Endodermal cell (in vitro differentiated cells): Measurements from ENCODE around the gene HSPG2. TPM values are rescaled to one million over a fixed set of nuclear protein-coding genes. Genes with fewer than 3 reads are reported as not detected.

Experiments used
- DNase-seq: peaks from one replicate; pipeline ENCODE4 v3.0.0-alpha.2; 2017
- H3K27ac ChIP-seq: 2 replicates; pipeline ENCODE4 v1.5.1; 2013; ENCODE audit warnings: mild to moderate bottlenecking, low read depth, low read length, moderate library complexity
- H3K27me3 ChIP-seq: 2 replicates; pipeline ENCODE4 v1.6.1; 2013; ENCODE audit warnings: mild to moderate bottlenecking, low read length, moderate library complexity; ENCODE audit not compliant: insufficient read depth, control insufficient read depth, poor library complexity, severe bottlenecking
- H3K36me3 ChIP-seq: 2 replicates; pipeline ENCODE4 v1.7.0; 2013; ENCODE audit warnings: mild to moderate bottlenecking, low read length, moderate library complexity; ENCODE audit not compliant: control insufficient read depth, insufficient read depth
- H3K4me1 ChIP-seq: one replicate; pipeline ENCODE4 v1.7.0; 2013; ENCODE audit warnings: low read length; ENCODE audit not compliant: control insufficient read depth, insufficient read depth
- H3K4me3 ChIP-seq: 2 replicates; pipeline ENCODE4 v1.5.1; 2013; ENCODE audit warnings: mild to moderate bottlenecking, low read length, moderate library complexity
- H3K9ac ChIP-seq: 2 replicates; pipeline ENCODE4 v1.6.1; 2013; ENCODE audit warnings: mild to moderate bottlenecking, low read length, moderate library complexity; ENCODE audit not compliant: poor library complexity, severe bottlenecking; ENCODE audit errors: extremely low read depth
- H3K9me3 ChIP-seq: 2 replicates; pipeline ENCODE4 v1.6.1; 2013; ENCODE audit warnings: mild to moderate bottlenecking, low read length, moderate library complexity; ENCODE audit not compliant: control insufficient read depth
- H3K27ac Mint-ChIP-seq: 2 replicates; pipeline ENCODE4 v1.8.0; 2020; ENCODE audit warnings: mixed read lengths
- H3K27me3 Mint-ChIP-seq: 2 replicates; pipeline ENCODE4 v1.8.0; 2021; ENCODE audit warnings: mild to moderate bottlenecking, mixed read lengths; ENCODE audit not compliant: insufficient read depth
- H3K36me3 Mint-ChIP-seq: 2 replicates; pipeline ENCODE4 v1.8.0; 2020; ENCODE audit warnings: low read depth, mixed read lengths
- H3K4me1 Mint-ChIP-seq: 2 replicates; pipeline ENCODE4 v1.8.0; 2020; ENCODE audit warnings: mixed read lengths
- H3K4me3 Mint-ChIP-seq: 2 replicates; pipeline ENCODE4 v1.8.0; 2020; ENCODE audit warnings: mild to moderate bottlenecking, moderate library complexity, mixed read lengths
- H3K9me3 Mint-ChIP-seq: 2 replicates; pipeline ENCODE4 v1.8.0; 2020; ENCODE audit warnings: mild to moderate bottlenecking, mixed read lengths
- CTCF ChIP-seq: fragments of 200-600 bp; sonication (generic); conservative IDR thresholded peaks from 2 replicates; pipeline ENCODE4 v1.5.0; 2021; ENCODE audit warnings: antibody characterized with exemption, mild to moderate bottlenecking
- WGBS, 2 experiments: methylation state at CpG; one replicate each; pipeline versions ENCODE4 v1.1.5 to v1.1.7; 2013; ENCODE audit warnings: missing lambda C conversion rate in 2 of 2, mixed read lengths in 1 of 2; ENCODE audit not compliant: insufficient coverage in 1 of 2, insufficient read length in 1 of 2; 5-methylcytosine and 5-hydroxymethylcytosine counted together
- total RNA-seq, 2 donors: library from RNA; stranded (reverse); fragmentation: NEBNext Ultra II Directional in 1 of 2; extraction: Animal tissue kit (Norgen Biotek cat#: 25700) in 1 of 2; gene quantifications; 2 replicates in 1 of 2; 3 replicates in 1 of 2; pipeline ENCODE4 v1.2.1, GENCODE V29; 2021

Gene HSPG2
- total RNA-seq, 2 donors from 2014 or later = 222 to 227 TPM

GRCh38 chr1:21822349-21822748 is 114.8 kb downstream of the HSPG2 start:
- TF ChIP-seq CTCF = no peak
- Histone ChIP-seq H3K9me3 (no peaks in the 10 kb centered on the region), H3K4me3 (no peak overlapping the region), H3K27me3 (no peaks in the 10 kb centered on the region), H3K4me1 (no peaks in the 10 kb centered on the region), H3K36me3 (peaks cover 63% of the 10 kb centered on the region), H3K9ac (no peak overlapping the region), H3K27ac (no peak overlapping the region)
- Mint-ChIP-seq H3K27ac (no peak overlapping the region), H3K4me3 (no peak overlapping the region), H3K4me1 (peaks cover 2% of the 10 kb centered on the region), H3K36me3 (peaks cover 50% of the 10 kb centered on the region), H3K27me3 (no peaks in the 10 kb centered on the region), H3K9me3 (no peaks in the 10 kb centered on the region)
- DNase-seq = peak; percentile 89
- WGBS, 2 experiments = 76 to 80% methylated on average over 1 to 9 of the region's 9 CpGs

- WGBS, 2 experiments = 94 to 95% methylated on average over 8 to 11 of the region's 11 CpGs
- peaks cover 41% of the 10 kb centered on the region for H3K36me3 Mint-ChIP-seq
- Histone ChIP-seq H3K9me3 (no peaks in the 10 kb centered on the region), H3K4me1 (no peaks in the 10 kb centered on the region), H3K9ac (no peak overlapping the region), H3K36me3 (peaks cover 55% of the 10 kb centered on the region), H3K27me3 (no peaks in the 10 kb centered on the region), H3K4me3 (no peak overlapping the region), H3K27ac (no peak overlapping the region)
- no peak overlapping the region for H3K4me3 Mint-ChIP-seq
- TF ChIP-seq CTCF = no peak
- no peaks in the 10 kb centered on the region for H3K9me3 Mint-ChIP-seq
- no peak overlapping the region for H3K27ac Mint-ChIP-seq
- peaks cover 2% of the 10 kb centered on the region for H3K27me3 Mint-ChIP-seq
- H3K4me1 Mint-ChIP-seq = peaks cover 2% of the 10 kb centered on the region
- DNase-seq = peak; percentile 39
Measured at GRCh38 chr1:21821385-21822019, 115.6 kb downstream of the HSPG2 start.

GRCh38 chr1:21820597-21821232 is 116.4 kb downstream of the HSPG2 start:
- no peak for TF ChIP-seq CTCF
- Histone ChIP-seq H3K4me3 (no peak overlapping the region), H3K4me1 (no peaks in the 10 kb centered on the region), H3K9ac (no peak overlapping the region), H3K36me3 (peaks cover 48% of the 10 kb centered on the region), H3K27ac (no peak overlapping the region), H3K9me3 (no peaks in the 10 kb centered on the region), H3K27me3 (no peaks in the 10 kb centered on the region)
- Mint-ChIP-seq H3K27me3 (peaks cover 2% of the 10 kb centered on the region), H3K9me3 (no peaks in the 10 kb centered on the region), H3K4me3 (no peak overlapping the region), H3K36me3 (peaks cover 33% of the 10 kb centered on the region), H3K4me1 (peaks cover 2% of the 10 kb centered on the region), H3K27ac (no peak overlapping the region)
- WGBS, 2 experiments = 93 to 96% methylated on average over 9 of the region's 9 CpGs
- DNase-seq = no peak
